GM12865 (cell line): ENCODE data around the gene MIB1.

ENCODE experiments used
- DNase-seq: peaks from one replicate; pipeline ENCODE4 v3.0.0; 2010; ENCODE audit warnings: low read depth
- H3K4me3 ChIP-seq: 2 replicates; pipeline ENCODE4 v1.5.1; 2011; ENCODE audit warnings: mild to moderate bottlenecking, low read depth, low read length, control low read depth
- TF ChIP-seq, protein P1 (sequence below): IDR thresholded peaks from 2 replicates; pipeline ENCODE4 v1.5.1; 2011; ENCODE audit warnings: low read length, control low read depth, low read depth, inconsistent platforms; ENCODE audit not compliant: insufficient read depth; ENCODE audit errors: missing control alignments

MIB1 gene

DNA sequence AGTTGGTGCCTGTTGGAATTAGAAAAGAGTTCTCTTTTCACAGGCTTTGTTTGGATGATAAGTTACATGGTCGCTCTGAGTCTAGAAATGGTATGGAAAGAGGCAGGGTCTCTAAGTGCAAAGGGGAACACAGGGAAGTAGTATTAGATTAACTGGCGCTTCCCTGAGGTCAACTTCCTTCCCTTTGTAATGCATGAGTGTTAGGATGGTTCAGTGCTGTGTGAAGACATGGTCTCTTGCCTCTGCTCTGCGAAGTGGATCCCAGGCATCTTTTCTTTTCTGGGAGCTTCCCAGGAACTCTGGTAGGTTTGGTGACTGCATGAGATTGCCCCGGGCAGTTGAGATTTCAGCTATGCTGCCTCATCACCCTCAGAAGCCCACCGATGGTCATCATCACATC lies 170.3 kb downstream of the MIB1 start:
- TF ChIP-seq, protein P1, sequence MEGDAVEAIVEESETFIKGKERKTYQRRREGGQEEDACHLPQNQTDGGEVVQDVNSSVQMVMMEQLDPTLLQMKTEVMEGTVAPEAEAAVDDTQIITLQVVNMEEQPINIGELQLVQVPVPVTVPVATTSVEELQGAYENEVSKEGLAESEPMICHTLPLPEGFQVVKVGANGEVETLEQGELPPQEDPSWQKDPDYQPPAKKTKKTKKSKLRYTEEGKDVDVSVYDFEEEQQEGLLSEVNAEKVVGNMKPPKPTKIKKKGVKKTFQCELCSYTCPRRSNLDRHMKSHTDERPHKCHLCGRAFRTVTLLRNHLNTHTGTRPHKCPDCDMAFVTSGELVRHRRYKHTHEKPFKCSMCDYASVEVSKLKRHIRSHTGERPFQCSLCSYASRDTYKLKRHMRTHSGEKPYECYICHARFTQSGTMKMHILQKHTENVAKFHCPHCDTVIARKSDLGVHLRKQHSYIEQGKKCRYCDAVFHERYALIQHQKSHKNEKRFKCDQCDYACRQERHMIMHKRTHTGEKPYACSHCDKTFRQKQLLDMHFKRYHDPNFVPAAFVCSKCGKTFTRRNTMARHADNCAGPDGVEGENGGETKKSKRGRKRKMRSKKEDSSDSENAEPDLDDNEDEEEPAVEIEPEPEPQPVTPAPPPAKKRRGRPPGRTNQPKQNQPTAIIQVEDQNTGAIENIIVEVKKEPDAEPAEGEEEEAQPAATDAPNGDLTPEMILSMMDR, result no peak
- no peak for DNase-seq
- no peak overlapping the region for H3K4me3 ChIP-seq

DNA sequence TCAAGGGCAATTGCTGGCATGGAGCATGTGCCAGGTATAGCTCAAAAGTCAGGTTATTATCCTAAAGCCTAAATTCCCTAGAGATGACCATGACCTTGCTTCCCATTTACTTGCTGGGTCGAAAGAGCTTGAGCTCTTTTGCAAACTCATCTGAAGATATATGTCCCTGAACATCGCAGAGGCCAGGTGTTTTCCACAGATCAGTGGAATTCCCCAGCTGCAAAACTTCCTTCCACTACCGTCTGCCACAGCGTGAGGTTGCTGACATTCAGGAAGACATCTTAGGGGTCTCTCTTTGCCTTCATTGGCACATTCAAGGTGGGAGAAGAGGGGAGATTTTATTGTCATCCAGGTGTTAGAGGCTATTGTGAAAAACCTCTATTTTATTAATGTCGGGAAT lies 171.0 kb downstream of the MIB1 start:
- DNase-seq, result peak; percentile 34
- TF ChIP-seq, protein P1, result no peak
- H3K4me3 ChIP-seq, result no peak overlapping the region

DNA sequence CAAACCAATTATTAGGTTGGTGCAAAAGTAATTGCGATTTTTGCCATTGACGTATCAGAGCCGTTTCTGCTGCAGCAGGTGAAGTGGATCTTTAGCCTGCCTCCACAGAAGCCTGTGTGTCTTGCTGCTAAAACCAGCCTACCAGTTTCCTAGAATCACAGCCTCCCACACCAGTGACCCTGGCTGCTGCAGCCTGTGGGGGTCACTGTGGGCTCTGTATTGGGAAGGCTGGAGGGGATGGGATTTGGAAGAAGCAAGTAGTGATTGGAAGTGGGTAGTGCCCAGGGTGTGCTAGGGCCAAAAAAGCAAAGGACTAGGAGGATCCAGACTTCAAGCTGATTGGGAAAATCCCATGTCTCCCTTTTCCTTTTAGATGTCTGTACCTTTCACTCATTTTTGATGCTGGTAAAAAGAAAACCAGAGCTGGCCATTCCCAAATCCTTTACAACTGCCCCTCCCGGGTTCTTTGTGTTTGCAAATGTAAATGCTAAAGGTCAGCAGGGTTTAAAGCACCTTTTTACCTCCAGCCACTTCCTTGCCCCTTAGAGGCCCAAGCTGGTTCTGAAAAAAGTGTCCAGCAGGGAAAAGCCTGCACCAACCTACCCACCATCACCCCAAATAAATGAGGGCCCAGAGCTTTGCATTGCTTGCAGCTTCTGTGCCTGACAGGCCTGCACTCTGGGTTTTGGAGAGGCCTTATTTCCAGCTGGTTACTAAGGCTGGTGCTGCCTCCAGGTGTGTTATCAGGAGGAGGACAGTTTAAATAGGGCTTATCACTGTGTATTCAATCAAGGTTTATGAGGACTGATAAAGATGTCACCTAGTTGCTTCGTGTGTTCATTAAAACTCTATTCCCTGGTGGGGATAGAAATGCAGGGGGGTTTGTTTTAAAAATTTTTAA lies 172.0 kb downstream of the MIB1 start:
- no peak overlapping the region for H3K4me3 ChIP-seq
- TF ChIP-seq, protein P1, result no peak
- no peak for DNase-seq

DNA sequence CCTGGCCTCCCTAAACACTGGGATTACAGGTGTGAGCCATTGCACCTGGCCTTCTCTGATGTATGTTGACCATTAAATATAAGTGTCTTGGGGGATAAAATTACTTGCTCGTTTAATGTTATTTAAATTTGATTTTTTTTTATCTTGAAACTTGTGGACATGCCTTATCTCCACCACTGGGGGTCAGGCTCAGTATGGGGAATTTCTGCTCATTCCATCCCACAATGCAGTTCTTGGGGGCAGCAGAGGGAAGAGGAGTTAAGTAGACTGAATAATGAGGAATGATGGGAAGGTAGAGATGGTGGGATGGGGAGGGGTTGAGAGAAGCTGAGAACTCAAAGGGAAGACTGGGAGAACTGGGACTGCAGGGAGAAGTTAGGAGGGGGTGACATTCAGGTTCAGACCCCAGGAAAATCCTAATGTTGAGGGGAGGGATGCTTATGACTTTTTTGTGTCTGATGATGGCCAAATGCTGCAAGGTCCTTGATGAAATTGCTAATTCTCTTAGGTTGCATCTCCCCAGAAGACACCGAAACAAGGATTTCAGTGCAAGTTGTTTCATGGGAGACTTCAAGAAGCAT lies 174.2 kb downstream of the MIB1 start:
- peak; percentile 36 for DNase-seq
- H3K4me3 ChIP-seq, result no peak overlapping the region
- TF ChIP-seq, protein P1, result peak; percentile 32

DNA sequence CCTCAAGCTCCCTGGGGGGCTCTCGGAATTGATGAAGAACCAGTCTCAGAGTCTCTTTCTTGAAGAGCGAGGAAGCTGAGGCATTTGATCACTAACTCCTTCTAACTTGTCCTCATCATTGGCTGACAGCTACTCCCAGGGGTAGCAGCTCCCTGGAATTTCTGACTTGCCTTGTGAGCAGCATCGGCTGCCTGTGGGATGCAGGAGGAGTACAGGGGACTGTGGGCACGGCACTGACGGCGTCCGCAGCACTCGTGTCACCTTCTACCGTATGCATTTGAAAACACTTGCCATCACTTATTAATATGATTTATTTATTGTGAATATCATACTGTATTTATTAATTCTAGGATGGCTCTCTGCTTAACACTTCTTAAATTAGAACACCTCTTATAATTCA lies 175.0 kb downstream of the MIB1 start:
- H3K4me3 ChIP-seq, result no peak overlapping the region
- TF ChIP-seq, protein P1, result no peak

DNA sequence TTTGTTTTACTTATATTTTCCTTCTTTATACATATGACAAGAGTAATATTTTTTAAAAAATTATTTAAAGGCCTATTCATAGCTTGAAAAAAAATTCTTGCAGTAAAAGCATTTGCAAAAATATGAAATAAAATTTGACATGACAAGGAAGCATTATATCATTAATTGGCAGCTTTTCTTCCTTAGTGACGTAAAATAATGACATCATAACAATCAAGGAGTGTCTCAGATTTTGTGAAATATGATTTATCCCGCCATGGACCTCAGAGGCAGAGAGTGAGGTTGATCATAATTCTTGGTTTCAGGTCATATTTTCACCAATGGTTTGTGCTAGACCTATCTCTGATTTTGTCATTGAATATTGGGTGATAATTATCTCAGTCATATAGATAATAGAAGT lies 176.0 kb downstream of the MIB1 start:
- no peak overlapping the region for H3K4me3 ChIP-seq
- no peak for DNase-seq
- TF ChIP-seq, protein P1, result no peak

More for the DNA sequence above, 175.0 kb downstream of the MIB1 start:
- DNase-seq, result no peak
